SK-N-SH treated with all-trans-retinoic acid at 6 μM for 48 hours (cell line): ENCODE data around the gene TANGO6.

ENCODE experiments used
- ATAC-seq: fragments of 200-7000 bp; cut with Tn5 transposase; 3 replicates; pipeline ENCODE4 v1.9.1; 2020; ENCODE audit warnings: mild to moderate bottlenecking, moderate library complexity
- ARNTL ChIP-seq: fragments of 450-650 bp; formaldehyde crosslinking; IDR thresholded peaks from 2 replicates; pipeline ENCODE4 v1.5.0; 2020; ENCODE audit warnings: low read depth, mild to moderate bottlenecking, moderate library complexity, borderline replicate concordance
- BACH2 ChIP-seq: fragments of 250-450 bp; sonication (Bioruptor Pico); IDR thresholded peaks from 2 replicates; pipeline ENCODE4 v1.9.0; 2021; ENCODE audit warnings: mild to moderate bottlenecking, borderline replicate concordance
- GLIS3 ChIP-seq: fragments of 250-450 bp; sonication (Bioruptor Pico); IDR thresholded peaks from 2 replicates; pipeline ENCODE4 v1.5.0; 2020; ENCODE audit warnings: mild to moderate bottlenecking, moderate library complexity
- ISL1 ChIP-seq: fragments of 250-450 bp; sonication (Bioruptor Pico); IDR thresholded peaks from 2 replicates; pipeline ENCODE4 v2.1.2; 2022; ENCODE audit warnings: mild to moderate bottlenecking, moderate library complexity
- PATZ1 ChIP-seq: fragments of 250-450 bp; sonication (Bioruptor Pico); IDR thresholded peaks from 2 replicates; pipeline ENCODE4 v1.8.0; 2020; ENCODE audit warnings: mild to moderate bottlenecking, moderate library complexity, borderline replicate concordance
- POU6F1 ChIP-seq: fragments of 250-450 bp; sonication (Bioruptor Pico); IDR thresholded peaks from 2 replicates; pipeline ENCODE4 v1.8.0; 2021; ENCODE audit warnings: low read depth, mild to moderate bottlenecking, moderate library complexity, borderline replicate concordance
- PPARA ChIP-seq: fragments of 250-450 bp; sonication (Bioruptor Pico); IDR thresholded peaks from 2 replicates; pipeline ENCODE4 v1.5.0; 2020; ENCODE audit warnings: mild to moderate bottlenecking, borderline replicate concordance
- RARB ChIP-seq: fragments of 250-450 bp; sonication (Bioruptor Pico); IDR thresholded peaks from 2 replicates; pipeline ENCODE4 v1.8.0; 2021; ENCODE audit warnings: mild to moderate bottlenecking, moderate library complexity
- SNAI2 ChIP-seq: fragments of 250-450 bp; sonication (Bioruptor Pico); IDR thresholded peaks from 2 replicates; pipeline ENCODE4 v1.5.0; 2020; ENCODE audit warnings: mild to moderate bottlenecking, moderate library complexity
- TCF4 ChIP-seq: fragments of 250-450 bp; sonication (Bioruptor Pico); IDR thresholded peaks from 2 replicates; pipeline ENCODE4 v1.8.0; 2021; ENCODE audit warnings: mild to moderate bottlenecking, moderate library complexity, borderline replicate concordance
- TOX ChIP-seq: fragments of 250-450 bp; sonication (Bioruptor Pico); IDR thresholded peaks from 2 replicates; pipeline ENCODE4 v1.8.0; 2021; ENCODE audit warnings: mild to moderate bottlenecking, moderate library complexity, borderline replicate concordance
- ZC3H10 ChIP-seq: fragments of 250-450 bp; sonication (Bioruptor Pico); IDR thresholded peaks from 2 replicates; pipeline ENCODE4 v1.5.1; 2021; ENCODE audit warnings: mild to moderate bottlenecking, moderate library complexity
- ZFP30 ChIP-seq: fragments of 450-650 bp; formaldehyde crosslinking; IDR thresholded peaks from 2 replicates; pipeline ENCODE4 v1.5.0; 2022; ENCODE audit warnings: mild to moderate bottlenecking, moderate library complexity
- ZNF8 ChIP-seq: fragments of 450-650 bp; formaldehyde crosslinking; IDR thresholded peaks from 2 replicates; pipeline ENCODE4 v1.5.0; 2020; ENCODE audit warnings: mild to moderate bottlenecking, moderate library complexity
- TF ChIP-seq, protein P1 (sequence below): fragments of 250-450 bp; sonication (Bioruptor Pico); IDR thresholded peaks from 2 replicates; pipeline ENCODE4 v1.5.1; 2020; ENCODE audit warnings: low read depth, mild to moderate bottlenecking, moderate library complexity
- TF ChIP-seq, protein P2 (sequence below): fragments of 250-450 bp; sonication (Bioruptor Pico); IDR thresholded peaks from 2 replicates; pipeline ENCODE4 v1.5.1; 2021; ENCODE audit warnings: mild to moderate bottlenecking, moderate library complexity
- TF ChIP-seq, protein P3 (sequence below): fragments of 250-450 bp; sonication (Bioruptor Pico); IDR thresholded peaks from 2 replicates; pipeline ENCODE4 v1.5.0; 2020; ENCODE audit warnings: mild to moderate bottlenecking, moderate library complexity

Gene TANGO6

GRCh38 chr16:68850481-68850880 lies 7.2 kb downstream of the TANGO6 start:
- TF ChIP-seq PATZ1 (CRISPR knock-in tag) (no peak), ISL1 (CRISPR knock-in tag) (no peak), ZFP30 (no peak), TCF4 (CRISPR knock-in tag) (no peak), ARNTL (CRISPR knock-in tag) (no peak), BACH2 (no peak), SNAI2 (CRISPR knock-in tag) (no peak), GLIS3 (no peak), TOX (no peak), ZC3H10 (no peak), POU6F1 (no peak)
- TF ChIP-seq, protein P1, sequence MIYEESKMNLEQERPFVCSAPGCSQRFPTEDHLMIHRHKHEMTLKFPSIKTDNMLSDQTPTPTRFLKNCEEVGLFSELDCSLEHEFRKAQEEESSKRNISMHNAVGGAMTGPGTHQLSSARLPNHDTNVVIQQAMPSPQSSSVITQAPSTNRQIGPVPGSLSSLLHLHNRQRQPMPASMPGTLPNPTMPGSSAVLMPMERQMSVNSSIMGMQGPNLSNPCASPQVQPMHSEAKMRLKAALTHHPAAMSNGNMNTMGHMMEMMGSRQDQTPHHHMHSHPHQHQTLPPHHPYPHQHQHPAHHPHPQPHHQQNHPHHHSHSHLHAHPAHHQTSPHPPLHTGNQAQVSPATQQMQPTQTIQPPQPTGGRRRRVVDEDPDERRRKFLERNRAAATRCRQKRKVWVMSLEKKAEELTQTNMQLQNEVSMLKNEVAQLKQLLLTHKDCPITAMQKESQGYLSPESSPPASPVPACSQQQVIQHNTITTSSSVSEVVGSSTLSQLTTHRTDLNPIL (CRISPR knock-in tag), result no peak
- ATAC-seq, result no peak

DNA sequence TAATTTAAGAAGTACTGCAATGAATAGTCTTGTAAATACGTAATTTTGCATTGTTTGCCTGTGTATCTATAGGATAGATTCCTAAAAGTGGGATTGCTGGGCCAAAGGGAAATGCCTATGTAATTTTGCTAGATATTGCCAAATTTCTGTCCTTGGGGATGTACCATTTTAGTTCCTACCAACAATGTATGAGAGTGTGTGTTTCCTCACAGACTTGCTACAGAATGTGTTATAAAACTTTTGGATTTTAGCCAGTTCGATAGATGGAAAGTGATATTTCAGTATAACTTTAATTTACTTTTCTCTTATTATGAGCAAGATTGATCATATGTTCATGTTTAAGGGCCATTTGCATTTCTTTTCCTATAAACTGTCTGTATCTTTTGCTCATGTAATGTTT lies 8.3 kb downstream of the TANGO6 start:
- TF ChIP-seq POU6F1 (no peak), PATZ1 (CRISPR knock-in tag) (no peak), ZNF8 (CRISPR knock-in tag) (no peak), PPARA (CRISPR knock-in tag) (no peak), GLIS3 (no peak), SNAI2 (CRISPR knock-in tag) (no peak), BACH2 (no peak), RARB (no peak), ISL1 (CRISPR knock-in tag) (no peak), ZFP30 (no peak), ZC3H10 (no peak), TOX (no peak)
- TF ChIP-seq, protein P1 (CRISPR knock-in tag), result no peak
- TF ChIP-seq, protein P2, sequence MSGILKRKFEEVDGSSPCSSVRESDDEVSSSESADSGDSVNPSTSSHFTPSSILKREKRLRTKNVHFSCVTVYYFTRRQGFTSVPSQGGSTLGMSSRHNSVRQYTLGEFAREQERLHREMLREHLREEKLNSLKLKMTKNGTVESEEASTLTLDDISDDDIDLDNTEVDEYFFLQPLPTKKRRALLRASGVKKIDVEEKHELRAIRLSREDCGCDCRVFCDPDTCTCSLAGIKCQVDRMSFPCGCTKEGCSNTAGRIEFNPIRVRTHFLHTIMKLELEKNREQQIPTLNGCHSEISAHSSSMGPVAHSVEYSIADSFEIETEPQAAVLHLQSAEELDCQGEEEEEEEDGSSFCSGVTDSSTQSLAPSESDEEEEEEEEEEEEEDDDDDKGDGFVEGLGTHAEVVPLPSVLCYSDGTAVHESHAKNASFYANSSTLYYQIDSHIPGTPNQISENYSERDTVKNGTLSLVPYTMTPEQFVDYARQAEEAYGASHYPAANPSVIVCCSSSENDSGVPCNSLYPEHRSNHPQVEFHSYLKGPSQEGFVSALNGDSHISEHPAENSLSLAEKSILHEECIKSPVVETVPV, result no peak
- TF ChIP-seq, protein P3, sequence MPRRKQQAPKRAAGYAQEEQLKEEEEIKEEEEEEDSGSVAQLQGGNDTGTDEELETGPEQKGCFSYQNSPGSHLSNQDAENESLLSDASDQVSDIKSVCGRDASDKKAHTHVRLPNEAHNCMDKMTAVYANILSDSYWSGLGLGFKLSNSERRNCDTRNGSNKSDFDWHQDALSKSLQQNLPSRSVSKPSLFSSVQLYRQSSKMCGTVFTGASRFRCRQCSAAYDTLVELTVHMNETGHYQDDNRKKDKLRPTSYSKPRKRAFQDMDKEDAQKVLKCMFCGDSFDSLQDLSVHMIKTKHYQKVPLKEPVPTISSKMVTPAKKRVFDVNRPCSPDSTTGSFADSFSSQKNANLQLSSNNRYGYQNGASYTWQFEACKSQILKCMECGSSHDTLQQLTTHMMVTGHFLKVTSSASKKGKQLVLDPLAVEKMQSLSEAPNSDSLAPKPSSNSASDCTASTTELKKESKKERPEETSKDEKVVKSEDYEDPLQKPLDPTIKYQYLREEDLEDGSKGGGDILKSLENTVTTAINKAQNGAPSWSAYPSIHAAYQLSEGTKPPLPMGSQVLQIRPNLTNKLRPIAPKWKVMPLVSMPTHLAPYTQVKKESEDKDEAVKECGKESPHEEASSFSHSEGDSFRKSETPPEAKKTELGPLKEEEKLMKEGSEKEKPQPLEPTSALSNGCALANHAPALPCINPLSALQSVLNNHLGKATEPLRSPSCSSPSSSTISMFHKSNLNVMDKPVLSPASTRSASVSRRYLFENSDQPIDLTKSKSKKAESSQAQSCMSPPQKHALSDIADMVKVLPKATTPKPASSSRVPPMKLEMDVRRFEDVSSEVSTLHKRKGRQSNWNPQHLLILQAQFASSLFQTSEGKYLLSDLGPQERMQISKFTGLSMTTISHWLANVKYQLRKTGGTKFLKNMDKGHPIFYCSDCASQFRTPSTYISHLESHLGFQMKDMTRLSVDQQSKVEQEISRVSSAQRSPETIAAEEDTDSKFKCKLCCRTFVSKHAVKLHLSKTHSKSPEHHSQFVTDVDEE, result no peak
- ATAC-seq, result no peak
